Activated CD8-positive, alpha-beta T cell treated with anti-CD3 and anti-CD28 coated beads for 36 hours (primary cell): Measurements from ENCODE around the gene CIB4. TPM values are rescaled to one million over a fixed set of nuclear protein-coding genes. Genes with fewer than 3 reads are reported as not detected.
"Not testable (repeated sequence)": the region's sequence is repeated elsewhere in the genome, so short reads cannot be mapped to it uniquely, and the experiment has no call there.

ENCODE experiments used
- ATAC-seq: fragments of 200-7000 bp; cut with Tn5 transposase; one replicate; pipeline ENCODE4 v1.10.0; 2021; ENCODE audit warnings: mild to moderate bottlenecking, moderate library complexity
- CTCF ChIA-PET: fragments of 350-600 bp; sonication (Branson Sonifier 250); formaldehyde crosslinking; loops from one replicate; lab custom pipeline; 2021; ENCODE audit warnings: antibody characterized with exemption; lab: Charles Lee
- POLR2A ChIA-PET: fragments of 350-600 bp; sonication (Branson Sonifier 250); formaldehyde crosslinking; loops from one replicate; lab custom pipeline; 2021; ENCODE audit warnings: antibody characterized with exemption; lab: Charles Lee
- DNase-seq: peaks from one replicate; pipeline ENCODE4 v3.0.0-alpha.2; 2020
- H3K27ac Mint-ChIP-seq: one replicate; pipeline ENCODE4 v1.8.0; 2021; ENCODE audit warnings: mild to moderate bottlenecking, mixed read lengths
- H3K27me3 Mint-ChIP-seq: one replicate; pipeline ENCODE4 v1.8.0; 2021; ENCODE audit warnings: mixed read lengths
- H3K36me3 Mint-ChIP-seq: one replicate; pipeline ENCODE4 v1.8.0; 2021; ENCODE audit warnings: low read depth, mixed read lengths
- H3K4me1 Mint-ChIP-seq: one replicate; pipeline ENCODE4 v1.8.0; 2021; ENCODE audit warnings: low read depth, mixed read lengths
- H3K4me3 Mint-ChIP-seq: one replicate; pipeline ENCODE4 v1.8.0; 2021; ENCODE audit warnings: mild to moderate bottlenecking, moderate library complexity, mixed read lengths
- H3K9me3 Mint-ChIP-seq: one replicate; pipeline ENCODE4 v1.8.0; 2021; ENCODE audit warnings: mixed read lengths
- CTCF ChIP-seq: fragments of 200-600 bp; IDR thresholded peaks from one replicate; pipeline ENCODE4 v1.8.0; 2022; ENCODE audit warnings: antibody characterized with exemption, mild to moderate bottlenecking
- intact Hi-C: fragments of 100-400 bp; cut with micrococcal nuclease; formaldehyde crosslinking; loops from one replicate; pipeline ENCODE4 v1.10.0; 2022
- total RNA-seq, 2 experiments: library from RNA; stranded (reverse); gene quantifications; one replicate each; pipeline ENCODE4 v1.2.3, GENCODE V29; 2021

CIB4 gene
- total RNA-seq, 2 experiments from 2014 or later = not detected

GRCh38 chr2:26568076-26568890 lies 72.9 kb downstream of the CIB4 start:
- CTCF ChIA-PET = interaction anchor here (0.6 kb wide), 1 partner anchor 17 kb away, joined by 3 read pairs; no protein-coding TSS in a partner anchor
- peaks cover 24% of the 10 kb centered on the region for H3K27me3 Mint-ChIP-seq

DNA sequence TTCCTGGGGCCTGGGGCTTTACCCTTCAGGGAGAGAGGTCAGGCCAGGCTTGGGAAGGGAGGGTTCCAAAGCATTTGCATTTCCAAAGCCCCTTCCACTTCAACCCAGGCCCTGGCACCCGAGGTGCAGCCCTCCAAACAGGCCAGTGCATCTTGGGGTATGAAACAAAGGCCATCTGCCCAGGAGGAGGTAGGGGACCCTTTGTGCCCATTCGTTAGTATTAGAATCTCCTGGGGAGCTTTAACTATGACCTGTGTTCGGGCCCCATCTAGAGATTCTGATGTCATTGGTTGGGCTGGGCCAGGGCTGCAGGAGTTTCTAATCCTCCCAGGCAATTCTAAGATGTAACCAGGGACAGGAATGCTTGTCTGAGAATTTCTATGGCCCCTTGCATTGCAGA lies 73.6 kb downstream of the CIB4 start:
- intact Hi-C loops = no loop called here
- no peak for DNase-seq
- CTCF ChIA-PET = no interaction called here
- Mint-ChIP-seq H3K4me3 (no peak overlapping the region), H3K4me1 (peaks cover 4% of the 10 kb centered on the region), H3K27ac (no peak overlapping the region), H3K27me3 (peaks cover 32% of the 10 kb centered on the region), H3K9me3 (no peaks in the 10 kb centered on the region), H3K36me3 (no peaks in the 10 kb centered on the region)
- ATAC-seq = no peak
- POLR2A ChIA-PET = no interaction called here
- TF ChIP-seq CTCF = no peak

More at GRCh38 chr2:26568076-26568890, 72.9 kb downstream of the CIB4 start:
- TF ChIP-seq CTCF = no peak
- no peak overlapping the region for H3K4me3 Mint-ChIP-seq
- intact Hi-C loops = no loop called here
- H3K27ac Mint-ChIP-seq = no peak overlapping the region
- peaks cover under 1% of the 10 kb centered on the region for H3K4me1 Mint-ChIP-seq
- ATAC-seq (no peak), DNase-seq (no peak)
- POLR2A ChIA-PET = no interaction called here
- H3K36me3 Mint-ChIP-seq = no peaks in the 10 kb centered on the region
- H3K9me3 Mint-ChIP-seq = no peaks in the 10 kb centered on the region

- H3K9me3 Mint-ChIP-seq, intact Hi-C loops, POLR2A ChIA-PET, H3K27ac Mint-ChIP-seq, DNase-seq, H3K4me3 Mint-ChIP-seq, ATAC-seq, CTCF ChIA-PET, H3K36me3 Mint-ChIP-seq, H3K4me1 Mint-ChIP-seq: not testable (repeated sequence)
- peaks cover 37% of the 10 kb centered on the region for H3K27me3 Mint-ChIP-seq
These were observed 74.4 kb downstream of the CIB4 start for GRCh38 chr2:26566731-26567130.

DNA sequence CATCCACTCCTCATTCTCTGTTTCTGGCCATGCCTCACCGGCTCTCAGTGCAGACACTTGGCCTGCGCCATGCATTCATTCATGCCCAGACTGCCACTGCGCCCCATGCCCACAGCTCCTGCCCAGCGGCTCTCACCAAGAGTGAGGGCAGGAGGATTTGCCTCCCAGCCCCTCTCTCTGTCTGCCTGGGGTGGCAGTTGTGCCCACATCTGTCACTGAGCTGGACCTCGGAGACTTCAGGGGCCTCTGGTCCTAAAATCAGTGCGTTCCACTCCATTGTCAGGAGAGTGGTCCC lies 75.1 kb downstream of the CIB4 start:
- H3K4me1 Mint-ChIP-seq = peaks cover 11% of the 10 kb centered on the region
- no peak for TF ChIP-seq CTCF
- ChIA-PET POLR2A (no interaction called here), CTCF (interaction anchor here (1.6 kb wide), 1 partner anchor 11 kb away, joined by 11 read pairs; no protein-coding TSS in a partner anchor)
- H3K36me3 Mint-ChIP-seq = no peaks in the 10 kb centered on the region
- peaks cover 42% of the 10 kb centered on the region for H3K27me3 Mint-ChIP-seq
- no peak for ATAC-seq
- no peaks in the 10 kb centered on the region for H3K9me3 Mint-ChIP-seq
- intact Hi-C loops = no loop called here
- H3K4me3 Mint-ChIP-seq = no peak overlapping the region
- no peak overlapping the region for H3K27ac Mint-ChIP-seq
- DNase-seq = no peak

- intact Hi-C loops = no loop called here
- TF ChIP-seq CTCF = no peak
- DNase-seq (no peak), ATAC-seq (no peak)
- CTCF ChIA-PET = no interaction called here
- no peaks in the 10 kb centered on the region for H3K36me3 Mint-ChIP-seq
- POLR2A ChIA-PET = no interaction called here
- H3K27ac Mint-ChIP-seq = no peak overlapping the region
- H3K4me1 Mint-ChIP-seq = peaks cover 11% of the 10 kb centered on the region
- H3K27me3 Mint-ChIP-seq = peaks cover 53% of the 10 kb centered on the region
- no peak overlapping the region for H3K4me3 Mint-ChIP-seq
- H3K9me3 Mint-ChIP-seq = no peaks in the 10 kb centered on the region
These were observed 77.0 kb downstream of the CIB4 start for GRCh38 chr2:26564121-26564644.
